VCaP (cell line): ENCODE results near the gene PLA2G4E.

Experiments used
- H3K27ac ChIP-seq: fragments of 450-650 bp; 2 replicates; pipeline ENCODE4 v1.5.1; 2017
- CTCF ChIP-seq: fragments of 450-650 bp; conservative IDR thresholded peaks from 2 replicates; pipeline ENCODE4 v1.5.1; 2017; ENCODE audit warnings: mild to moderate bottlenecking, moderate library complexity

PLA2G4E gene

DNA sequence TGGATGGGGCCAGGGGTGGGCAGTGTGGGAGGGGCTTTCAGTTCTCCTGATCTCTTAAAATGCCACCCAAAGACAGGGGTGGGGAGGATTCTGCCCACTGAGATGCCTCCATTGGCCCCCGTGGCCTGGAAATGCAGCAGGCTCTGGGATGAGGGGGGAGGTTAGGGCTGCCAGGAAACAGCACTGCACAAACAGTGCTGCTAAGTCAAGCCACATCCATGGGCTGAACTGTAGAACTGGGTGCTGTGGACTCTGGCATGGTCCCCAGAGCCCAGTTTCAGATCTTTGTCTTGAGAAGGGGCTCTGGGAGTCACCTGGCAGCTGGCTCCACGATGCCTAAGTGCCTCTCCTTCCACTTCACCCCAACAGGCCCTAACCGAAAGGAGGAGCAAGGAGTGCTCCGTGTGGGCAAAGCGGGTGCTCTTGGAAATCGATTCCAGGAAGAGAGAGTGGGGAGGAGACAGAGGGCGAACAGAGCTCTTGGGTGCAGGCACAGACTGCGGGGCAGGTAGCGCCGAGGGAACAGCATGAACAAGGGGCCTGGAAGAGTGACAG, 7.8 kb downstream of the PLA2G4E start:
- H3K27ac ChIP-seq: no peak overlapping the region
- no peak for TF ChIP-seq CTCF

DNA sequence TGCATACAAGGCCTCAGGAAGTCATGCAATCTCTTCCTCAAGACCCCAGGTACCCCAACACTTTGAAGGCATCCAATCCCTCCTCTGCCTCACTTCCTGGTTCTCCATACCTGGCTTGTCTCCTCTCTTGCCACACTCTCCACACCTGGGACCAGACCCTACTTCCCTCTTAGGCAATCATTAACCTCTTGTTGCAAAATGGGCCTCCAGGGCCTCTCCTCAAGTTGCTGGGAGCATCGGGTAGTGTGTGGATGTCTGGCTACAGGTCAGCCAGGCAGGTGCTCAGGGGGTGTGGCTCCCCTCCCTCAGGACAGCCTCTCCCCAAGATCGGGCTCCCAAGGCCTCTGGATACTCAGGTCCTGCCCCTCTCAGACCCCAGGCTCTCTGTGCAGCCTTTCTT, 8.6 kb downstream of the PLA2G4E start:
- no peak for TF ChIP-seq CTCF
- H3K27ac ChIP-seq: no peak overlapping the region

DNA sequence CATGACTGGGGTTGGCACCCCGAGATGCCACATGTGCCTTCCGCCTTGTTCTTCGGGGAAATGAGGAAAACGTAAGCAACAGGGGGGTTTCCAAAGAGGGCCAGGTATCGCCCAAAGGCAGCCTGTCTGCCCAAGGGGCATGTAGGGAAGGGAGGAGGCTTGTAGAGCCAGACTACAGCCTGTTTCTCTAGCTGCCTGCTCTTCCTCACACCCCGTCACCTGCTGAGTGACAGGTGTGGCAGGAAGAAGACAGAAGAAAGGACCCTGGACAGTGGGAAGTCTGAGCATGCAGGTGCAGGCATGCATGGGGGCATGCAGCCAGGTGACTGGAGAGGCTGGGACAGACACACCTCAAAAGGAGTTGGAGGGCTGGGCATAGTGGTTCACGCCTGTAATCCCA, 9.8 kb downstream of the PLA2G4E start:
- H3K27ac ChIP-seq: no peak overlapping the region
- TF ChIP-seq CTCF: no peak

DNA sequence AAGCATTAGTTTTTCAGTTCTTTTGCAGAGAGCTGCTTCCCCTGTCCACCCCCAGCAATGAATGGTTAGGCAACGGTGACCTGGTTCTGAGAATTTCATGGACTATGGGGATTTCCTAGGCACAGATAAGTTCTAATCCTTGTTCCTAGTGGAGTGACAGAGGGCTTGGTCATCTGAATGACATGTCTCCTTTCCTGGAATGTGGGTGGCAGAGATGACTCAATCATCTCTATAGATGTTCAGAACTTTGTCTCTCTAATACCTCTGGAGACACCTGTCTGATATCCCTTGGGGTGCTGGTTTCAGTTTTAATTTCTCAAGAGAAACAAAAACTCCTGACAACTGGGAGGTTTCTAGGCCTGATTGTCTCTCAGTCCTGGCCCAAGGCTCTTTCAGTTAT, 10.4 kb downstream of the PLA2G4E start:
- no peak overlapping the region for H3K27ac ChIP-seq
- TF ChIP-seq CTCF: no peak

DNA sequence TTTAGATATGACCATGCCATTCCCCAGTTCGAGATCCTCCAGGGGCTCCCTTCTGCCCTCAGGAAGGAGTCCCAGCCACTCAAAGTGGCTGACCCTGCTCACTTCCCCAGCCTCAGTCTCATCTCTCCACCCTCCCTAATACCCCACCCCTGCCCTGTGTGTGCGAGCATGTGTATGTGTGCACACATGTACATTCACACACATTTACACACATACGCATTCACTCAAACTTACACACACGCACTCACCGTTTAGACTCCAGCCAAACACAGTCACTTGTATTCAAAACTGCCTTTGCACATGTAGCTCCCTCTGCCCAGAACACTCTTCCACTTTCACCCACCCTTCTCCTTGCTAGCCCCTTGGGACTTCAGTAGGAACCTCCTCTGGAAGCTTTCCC, 11.4 kb downstream of the PLA2G4E start:
- TF ChIP-seq CTCF: no peak
- no peak overlapping the region for H3K27ac ChIP-seq

- TF ChIP-seq CTCF: no peak
- H3K27ac ChIP-seq: no peak overlapping the region
These were observed 11.8 kb downstream of the PLA2G4E start for GRCh38 chr15:42009022-42009421.

DNA sequence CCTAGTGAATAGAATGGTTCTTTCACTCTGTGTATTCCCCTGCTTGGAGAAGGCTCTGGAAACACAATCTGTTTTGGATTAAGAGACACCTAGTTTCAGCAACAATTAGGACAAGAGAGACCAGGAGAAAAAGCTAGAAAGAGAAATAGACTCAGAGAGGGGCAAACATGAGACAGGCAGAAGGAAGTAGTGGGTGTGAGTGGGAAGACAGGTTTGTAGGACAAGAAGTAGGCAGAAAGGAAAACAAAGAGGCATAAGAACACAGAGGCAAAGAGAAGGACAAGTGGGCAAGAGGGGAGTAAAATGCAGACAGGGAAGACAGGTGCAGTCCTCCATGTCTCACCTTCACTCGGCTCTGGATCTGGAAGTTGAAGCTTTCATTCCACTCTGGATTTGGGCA, 13.5 kb downstream of the PLA2G4E start:
- no peak overlapping the region for H3K27ac ChIP-seq
- no peak for TF ChIP-seq CTCF
